GM18526 (cell line): ENCODE measurements around the gene PDIK1L.

Experiments
- POLR2A ChIP-seq: IDR thresholded peaks from 3 replicates; pipeline ENCODE4 v1.6.1; 2011; ENCODE audit not compliant: insufficient read length; ENCODE audit errors: extremely low read depth

PDIK1L gene

GRCh38 chr1:26109229-26110164 lies 2.1 kb upstream of the PDIK1L start:
- TF ChIP-seq POLR2A, result no peak

DNA sequence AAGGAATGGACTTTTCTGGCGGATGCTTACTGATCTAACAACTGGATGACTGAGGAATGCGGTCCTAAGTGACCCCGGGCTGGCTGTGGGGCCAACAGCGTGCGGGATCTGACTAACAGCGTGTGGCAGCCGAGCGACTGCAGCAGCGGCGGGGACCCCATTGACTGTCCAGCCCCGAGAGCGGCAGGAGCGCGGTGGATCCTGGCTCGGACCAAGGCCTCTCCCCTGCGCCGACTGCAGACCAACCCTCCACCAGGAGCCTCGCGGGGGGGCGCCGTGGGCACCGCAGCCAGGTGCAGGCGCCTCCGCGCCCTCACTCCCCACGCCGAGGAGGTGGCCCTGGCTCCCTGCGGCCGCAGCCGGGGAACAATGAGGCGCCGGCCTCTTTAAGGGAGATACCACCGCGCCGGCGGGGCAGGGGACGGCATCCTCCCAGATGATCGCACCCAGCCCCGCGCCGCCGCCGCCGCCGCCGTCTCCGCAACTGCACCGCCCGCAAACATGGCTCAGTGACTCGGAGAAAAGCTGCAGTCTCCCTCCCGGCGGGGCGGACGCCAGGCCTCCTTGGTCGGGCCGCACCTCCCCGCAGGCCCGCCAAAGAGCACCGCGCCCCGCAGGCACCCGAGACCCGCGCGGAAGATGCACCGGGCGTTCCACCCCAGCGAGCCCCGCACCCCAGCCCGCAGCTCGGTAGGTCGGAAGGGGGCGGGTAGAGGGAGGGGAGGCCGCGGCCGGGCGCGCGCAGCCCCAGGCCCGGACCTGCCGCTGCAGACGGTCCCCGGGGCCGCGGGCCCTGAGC lies 694 bp upstream of the PDIK1L start:
- TF ChIP-seq POLR2A, result peak; percentile 58

DNA sequence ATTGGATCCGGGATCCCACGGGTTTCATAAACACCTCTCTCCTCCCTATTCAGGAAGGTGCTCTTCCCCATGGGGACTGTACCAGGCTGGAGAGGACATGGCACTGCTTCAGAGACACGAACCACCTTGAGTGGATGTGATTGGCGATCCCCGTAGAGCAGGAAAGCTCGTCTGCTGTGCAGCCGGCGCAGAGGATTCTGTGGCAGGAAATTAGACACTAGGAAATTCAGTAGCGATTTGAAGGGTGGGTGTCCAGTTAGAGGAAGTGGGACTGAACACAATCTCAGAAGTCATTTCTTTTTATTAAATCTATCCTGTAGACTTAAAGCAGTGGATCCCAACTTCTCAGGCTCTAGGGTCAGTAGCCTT lies 767 bp downstream of the PDIK1L start:
- TF ChIP-seq POLR2A, result no peak

DNA sequence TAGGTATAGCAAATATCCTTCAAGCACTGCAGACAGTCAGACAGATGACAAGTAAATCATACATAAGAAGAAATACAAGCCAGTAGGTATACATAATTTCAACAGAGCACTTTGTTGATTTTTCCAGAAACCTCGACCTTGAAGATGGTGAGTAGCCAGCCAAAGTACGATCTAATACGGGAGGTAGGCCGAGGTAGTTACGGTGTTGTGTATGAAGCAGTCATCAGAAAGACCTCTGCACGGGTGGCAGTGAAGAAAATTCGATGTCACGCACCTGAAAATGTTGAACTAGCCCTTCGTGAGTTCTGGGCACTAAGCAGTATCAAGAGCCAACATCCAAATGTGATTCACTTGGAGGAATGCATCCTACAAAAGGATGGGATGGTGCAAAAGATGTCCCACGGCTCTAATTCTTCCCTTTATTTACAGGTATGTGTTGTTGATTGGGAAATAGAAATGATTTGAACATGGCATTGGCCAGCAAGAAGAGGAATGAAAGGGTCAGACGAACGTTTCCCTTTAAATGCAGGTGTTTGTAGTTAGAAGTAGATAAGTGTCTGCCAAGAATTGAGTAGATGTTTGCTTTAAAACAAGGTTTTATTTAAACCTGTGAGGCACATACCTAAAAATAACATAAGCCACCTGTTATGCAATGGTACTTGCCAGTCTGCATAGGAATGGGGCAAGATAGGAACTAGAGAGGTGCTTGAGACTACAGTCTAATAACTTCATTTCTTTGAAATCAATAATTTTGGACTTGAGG lies 2.7 kb downstream of the PDIK1L start:
- no peak for TF ChIP-seq POLR2A

- TF ChIP-seq POLR2A, result no peak
Observed at GRCh38 chr1:26119892-26120608, 8.4 kb downstream of the PDIK1L start.

GRCh38 chr1:26121854-26122773 lies 10.5 kb downstream of the PDIK1L start:
- no peak for TF ChIP-seq POLR2A

DNA sequence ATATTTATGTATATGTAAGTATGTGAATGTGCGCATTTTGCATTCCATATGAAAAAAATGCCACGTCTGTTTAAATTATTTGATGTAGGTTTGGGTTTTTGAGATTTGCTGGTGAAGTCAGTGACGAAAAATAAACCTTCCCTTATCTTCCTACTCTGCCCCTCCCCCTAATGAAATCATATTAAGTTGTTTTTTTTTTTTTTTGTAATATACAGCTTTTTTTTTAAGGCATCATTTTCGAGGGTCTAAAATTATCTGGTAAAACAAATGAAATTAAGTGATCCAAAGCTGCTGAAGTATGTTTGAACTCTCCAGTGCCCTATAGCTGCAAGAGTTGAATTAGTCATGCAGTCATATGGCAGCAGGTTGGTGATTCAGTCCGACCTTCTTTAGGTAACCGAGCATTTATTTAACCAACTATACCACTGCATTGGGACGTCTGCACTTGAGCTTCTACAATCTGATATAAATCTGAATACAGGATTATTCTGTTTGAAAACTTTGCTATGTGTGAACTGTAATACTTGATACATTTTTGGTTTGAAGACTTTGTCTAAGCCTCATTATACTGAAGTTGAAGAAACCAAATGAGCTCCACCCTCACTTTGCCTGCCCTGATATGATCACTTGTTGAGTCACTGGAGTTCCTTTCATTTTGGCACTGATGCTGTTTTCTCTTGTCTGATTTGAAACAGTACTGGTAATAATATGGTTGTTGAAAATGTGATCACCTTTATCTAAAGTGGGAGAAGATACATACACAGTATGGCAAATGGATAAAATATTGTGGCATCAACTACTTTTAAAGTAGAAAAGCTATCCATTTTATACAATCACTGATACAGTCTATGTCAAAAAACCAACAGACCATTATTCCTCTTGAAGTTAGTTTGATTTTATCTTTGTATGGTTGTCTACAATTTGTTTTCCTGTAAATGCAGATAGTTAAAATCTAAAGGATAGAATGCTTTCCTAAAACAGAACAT lies 11.7 kb downstream of the PDIK1L start:
- no peak for TF ChIP-seq POLR2A

DNA sequence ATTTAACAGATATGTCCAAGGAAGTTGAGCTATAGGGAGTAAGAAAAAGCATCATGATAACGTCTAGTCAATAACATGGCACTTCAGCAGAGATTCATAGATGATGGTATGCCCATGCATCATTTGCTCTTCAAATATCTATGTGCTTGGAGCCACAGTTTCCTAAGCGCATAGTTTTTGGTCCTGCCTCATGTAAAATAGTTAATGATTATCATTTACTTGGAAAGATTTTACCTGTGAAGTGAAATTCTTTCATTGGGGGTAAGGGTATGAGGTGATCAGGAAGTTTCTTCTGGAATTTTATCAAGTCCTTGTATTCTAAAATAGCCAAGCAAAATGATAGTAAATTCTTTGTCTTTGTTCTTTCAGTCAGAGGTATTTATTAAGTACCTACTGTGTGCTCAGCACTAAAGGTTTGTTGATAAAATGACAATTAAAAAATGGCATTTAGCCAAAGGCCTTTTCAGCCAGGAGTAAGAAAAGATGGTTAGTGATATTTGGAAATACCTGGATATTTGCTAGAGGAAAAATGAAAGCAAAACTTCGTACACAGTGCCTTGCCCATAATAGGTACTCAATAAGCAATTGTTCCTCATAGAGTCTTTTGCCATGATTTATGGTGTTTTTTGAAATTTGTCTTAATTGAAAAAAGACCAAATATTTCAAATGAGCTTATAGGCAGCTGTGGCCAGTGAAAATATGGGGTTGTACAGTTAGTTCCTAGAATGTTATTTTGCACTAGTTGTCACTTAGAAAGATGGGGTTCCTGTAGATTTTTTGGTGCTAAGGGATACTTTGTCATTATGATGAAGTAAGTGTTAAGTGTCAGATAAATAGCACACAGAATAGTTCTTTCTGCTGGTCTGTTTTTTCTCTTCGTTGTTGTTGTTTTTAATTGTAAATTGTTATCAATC lies 13.1 kb downstream of the PDIK1L start:
- no peak for TF ChIP-seq POLR2A

- no peak for TF ChIP-seq POLR2A
Observed at GRCh38 chr1:26125382-26125781, 13.8 kb downstream of the PDIK1L start.

DNA sequence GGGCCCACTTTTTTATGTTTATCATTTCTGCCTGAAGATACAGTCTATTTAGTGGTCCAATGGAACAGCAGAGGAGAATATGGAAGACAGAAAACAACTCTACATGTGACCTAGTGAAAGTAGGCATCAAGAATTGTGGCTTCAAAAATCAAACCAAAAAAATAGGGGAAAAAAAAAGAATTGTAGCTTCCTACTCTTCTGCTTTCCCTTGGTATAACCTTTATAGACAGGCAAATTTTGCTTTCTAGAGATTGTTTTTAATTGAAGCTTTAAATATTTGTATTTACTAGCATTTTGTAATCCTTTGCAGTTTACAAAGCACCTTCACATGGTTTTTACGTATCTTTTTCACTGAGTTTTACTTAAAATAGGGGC lies 14.3 kb downstream of the PDIK1L start:
- no peak for TF ChIP-seq POLR2A

- TF ChIP-seq POLR2A, result no peak
Observed at GRCh38 chr1:26126321-26127084, 14.9 kb downstream of the PDIK1L start.
